SU-DHL-6 (cell line): ENCODE data around the gene ZKSCAN4.

Experiments
- H2AFZ ChIP-seq: fragments of 200-600 bp; sonication (generic); 2 replicates; pipeline ENCODE4 v1.6.1; 2014; ENCODE audit warnings: low read depth, mild to moderate bottlenecking, moderate library complexity, mixed read lengths, antibody characterized with exemption, low read length; ENCODE audit not compliant: severe bottlenecking
- H3F3A ChIP-seq: fragments of 200-600 bp; shearing (Covaris generic); 2 replicates; pipeline ENCODE4 v1.6.0; 2016; ENCODE audit warnings: antibody characterized with exemption, mild to moderate bottlenecking; ENCODE audit not compliant: insufficient read depth
- H3K27ac ChIP-seq: fragments of 200-600 bp; sonication (generic); 2 replicates; pipeline ENCODE4 v1.5.1; 2016; ENCODE audit warnings: low read depth, mild to moderate bottlenecking, low read length, moderate library complexity, mixed read lengths
- H3K27me3 ChIP-seq: fragments of 200-600 bp; sonication (generic), shearing (Covaris generic); 2 replicates; pipeline ENCODE4 v1.6.0; 2014; ENCODE audit warnings: mild to moderate bottlenecking, low read length
- H3K36me3 ChIP-seq: fragments of 200-600 bp; sonication (generic); 2 replicates; pipeline ENCODE4 v1.6.1; 2014; ENCODE audit warnings: mild to moderate bottlenecking, low read length, mixed read lengths
- H3K4me2 ChIP-seq: fragments of 300-600, 200-600 bp; shearing (Covaris generic), sonication (generic); 2 replicates; pipeline ENCODE4 v1.6.0; 2014; ENCODE audit warnings: low read length, low read depth, mild to moderate bottlenecking; ENCODE audit not compliant: poor library complexity, severe bottlenecking
- H3K4me3 ChIP-seq: fragments of 200-600 bp; sonication (generic); 2 replicates; pipeline ENCODE4 v1.5.1; 2014; ENCODE audit warnings: antibody characterized with exemption, low read length, mild to moderate bottlenecking, mixed read lengths; ENCODE audit not compliant: insufficient read depth, poor library complexity, severe bottlenecking
- H3K79me2 ChIP-seq: fragments of 200-600 bp; sonication (generic); 2 replicates; pipeline ENCODE4 v1.6.1; 2014; ENCODE audit warnings: mild to moderate bottlenecking, low read length, moderate library complexity; ENCODE audit not compliant: insufficient read depth
- H3K9ac ChIP-seq: fragments of 200-600 bp; sonication (generic); 2 replicates; pipeline ENCODE4 v1.7.0; 2014; ENCODE audit warnings: mild to moderate bottlenecking, low read length
- H3K9me2 ChIP-seq: fragments of 200-600 bp; sonication (generic); replicated peaks from 2 replicates; pipeline ENCODE4 v1.6.1; 2014; ENCODE audit warnings: low read length; ENCODE audit not compliant: insufficient read depth
- H3K9me3 ChIP-seq: fragments of 200-600 bp; sonication (generic); 2 replicates; pipeline ENCODE4 v1.6.1; 2014; ENCODE audit warnings: low read length, mixed read lengths; ENCODE audit not compliant: insufficient read depth
- H4K20me1 ChIP-seq: fragments of 200-600 bp; sonication (generic); 2 replicates; pipeline ENCODE4 v1.6.1; 2014; ENCODE audit warnings: low read depth, mild to moderate bottlenecking, antibody characterized with exemption, low read length, moderate library complexity, mixed read lengths
- CTCF ChIP-seq: fragments of 200-600 bp; sonication (generic); IDR thresholded peaks from one replicate; pipeline ENCODE4 v1.5.1; 2017; ENCODE audit warnings: antibody characterized with exemption, mild to moderate bottlenecking, low read length, moderate library complexity; ENCODE audit not compliant: insufficient read depth, poor library complexity, severe bottlenecking
- EZH2phosphoT487 ChIP-seq: fragments of 200-600 bp; sonication (generic), shearing (Covaris generic); conservative IDR thresholded peaks from 2 replicates; pipeline ENCODE4 v1.6.1; 2018; ENCODE audit warnings: mild to moderate bottlenecking, antibody characterized with exemption, low read length, moderate library complexity, mixed read lengths

The ZKSCAN4 gene

GRCh38 chr6:28280595-28281287, 28.7 kb upstream of the ZKSCAN4 start:
- Histone ChIP-seq H3K4me3 (peak overlapping the region; percentile 64), H3K9me3 (no peaks in the 10 kb centered on the region), H3K36me3 (no peaks in the 10 kb centered on the region), H3K79me2 (no peaks in the 10 kb centered on the region), H3F3A (no peaks in the 10 kb centered on the region), H2AFZ (peak overlapping the region; percentile 81), H3K27me3 (no peaks in the 10 kb centered on the region), H3K9me2 (no peaks in the 10 kb centered on the region), H3K4me2 (peak overlapping the region; percentile 87), H3K9ac (peak overlapping the region; percentile 61), H4K20me1 (no peaks in the 10 kb centered on the region), H3K27ac (no peak overlapping the region)
- TF ChIP-seq CTCF (no peak), EZH2phosphoT487 (no peak)

GRCh38 chr6:28277746-28278145, 25.7 kb upstream of the ZKSCAN4 start:
- Histone ChIP-seq H3K4me2 (no peak overlapping the region), H3K9me3 (no peaks in the 10 kb centered on the region), H3K36me3 (no peaks in the 10 kb centered on the region), H4K20me1 (no peaks in the 10 kb centered on the region), H3K27ac (no peak overlapping the region), H3K79me2 (no peaks in the 10 kb centered on the region), H3K9me2 (no peaks in the 10 kb centered on the region), H3K4me3 (no peak overlapping the region), H2AFZ (no peak overlapping the region), H3K9ac (no peak overlapping the region), H3F3A (no peaks in the 10 kb centered on the region), H3K27me3 (no peaks in the 10 kb centered on the region)
- TF ChIP-seq CTCF (no peak), EZH2phosphoT487 (no peak)

- no peaks in the 10 kb centered on the region for H3F3A ChIP-seq
- no peaks in the 10 kb centered on the region for H3K36me3 ChIP-seq
- no peak overlapping the region for H3K4me2 ChIP-seq
- no peaks in the 10 kb centered on the region for H3K9me2 ChIP-seq
- H4K20me1 ChIP-seq: no peaks in the 10 kb centered on the region
- H3K9ac ChIP-seq: no peak overlapping the region
- no peaks in the 10 kb centered on the region for H3K79me2 ChIP-seq
- H2AFZ ChIP-seq: no peak overlapping the region
- no peaks in the 10 kb centered on the region for H3K27me3 ChIP-seq
- no peaks in the 10 kb centered on the region for H3K9me3 ChIP-seq
- no peak overlapping the region for H3K4me3 ChIP-seq
- no peak overlapping the region for H3K27ac ChIP-seq
- TF ChIP-seq CTCF: no peak
Observed at GRCh38 chr6:28274888-28275287, 22.8 kb upstream of the ZKSCAN4 start.
